WTC11 (cell line): ENCODE measurements around the gene VSTM2L. TPM values are rescaled to one million over a fixed set of nuclear protein-coding genes. Genes with fewer than 3 reads are reported as not detected.

ENCODE experiments used
- ATAC-seq: fragments of 200-7000 bp; cut with Tn5 transposase; 2 replicates; pipeline ENCODE4 v1.10.0; 2021; ENCODE audit warnings: mild to moderate bottlenecking, moderate library complexity
- CTCF ChIA-PET: fragments of 300-600 bp; sonication (Branson Sonifier 250); formaldehyde crosslinking; loops from one replicate; lab custom pipeline; 2021; ENCODE audit warnings: antibody characterized with exemption; lab: Charles Lee
- POLR2A ChIA-PET: fragments of 350-600 bp; sonication (Branson Sonifier 250); formaldehyde crosslinking; loops from one replicate; lab custom pipeline; 2021; ENCODE audit warnings: antibody characterized with exemption; lab: Charles Lee
- DNase-seq: peaks from one replicate; pipeline ENCODE4 v3.0.0; 2021; ENCODE audit warnings: low spot score
- H3K27ac Mint-ChIP-seq: 2 replicates; pipeline ENCODE4 v1.8.0; 2021; ENCODE audit warnings: mixed read lengths
- H3K27me3 Mint-ChIP-seq: 2 replicates; pipeline ENCODE4 v1.8.0; 2021; ENCODE audit warnings: low read depth, mild to moderate bottlenecking, moderate library complexity, mixed read lengths
- H3K36me3 Mint-ChIP-seq: 2 replicates; pipeline ENCODE4 v1.8.0; 2021; ENCODE audit warnings: mixed read lengths
- H3K4me1 Mint-ChIP-seq: 2 replicates; pipeline ENCODE4 v1.8.0; 2022; ENCODE audit warnings: mixed read lengths
- H3K4me3 Mint-ChIP-seq: 2 replicates; pipeline ENCODE4 v1.8.0; 2021; ENCODE audit warnings: mild to moderate bottlenecking, moderate library complexity, mixed read lengths
- H3K9me3 Mint-ChIP-seq: 2 replicates; pipeline ENCODE4 v1.8.0; 2021; ENCODE audit warnings: mixed read lengths
- ATF3 ChIP-seq: sonication (generic); formaldehyde crosslinking; conservative IDR thresholded peaks from 2 replicates; pipeline ENCODE4 v1.8.1; 2022; ENCODE audit warnings: mild to moderate bottlenecking, missing genetic modification reagents
- CREM ChIP-seq: sonication (generic); formaldehyde crosslinking; IDR thresholded peaks from 2 replicates; pipeline ENCODE4 v1.8.1; 2022; ENCODE audit warnings: mild to moderate bottlenecking, missing genetic modification reagents, moderate library complexity
- E2F5 ChIP-seq: sonication (generic); formaldehyde crosslinking; IDR thresholded peaks from 2 replicates; pipeline ENCODE4 v1.8.1; 2022; ENCODE audit warnings: mild to moderate bottlenecking, moderate library complexity, missing genetic modification reagents
- ETV6 ChIP-seq: sonication (generic); formaldehyde crosslinking; IDR thresholded peaks from 2 replicates; pipeline ENCODE4 v1.8.1; 2022; ENCODE audit warnings: mild to moderate bottlenecking, missing genetic modification reagents
- GABPB1 ChIP-seq: sonication (generic); formaldehyde crosslinking; IDR thresholded peaks from 2 replicates; pipeline ENCODE4 v1.8.1; 2023; ENCODE audit warnings: mild to moderate bottlenecking, missing genetic modification reagents
- HMGXB4 ChIP-seq: sonication (generic); formaldehyde crosslinking; IDR thresholded peaks from 2 replicates; pipeline ENCODE4 v1.8.1; 2023; ENCODE audit warnings: mild to moderate bottlenecking, moderate library complexity, missing genetic modification reagents
- IRF1 ChIP-seq: sonication (generic); formaldehyde crosslinking; IDR thresholded peaks from 2 replicates; pipeline ENCODE4 v1.8.0; 2023; ENCODE audit warnings: missing genetic modification reagents
- KAT7 ChIP-seq: sonication (generic); formaldehyde crosslinking; IDR thresholded peaks from 2 replicates; pipeline ENCODE4 v1.8.1; 2023; ENCODE audit warnings: missing genetic modification reagents, mild to moderate bottlenecking, borderline replicate concordance
- NFE2L1 ChIP-seq: sonication (generic); formaldehyde crosslinking; IDR thresholded peaks from 2 replicates; pipeline ENCODE4 v1.8.1; 2023; ENCODE audit warnings: missing genetic modification reagents
- SMAD4 ChIP-seq: sonication (generic); formaldehyde crosslinking; IDR thresholded peaks from 2 replicates; pipeline ENCODE4 v1.8.0; 2022; ENCODE audit warnings: mild to moderate bottlenecking, missing genetic modification reagents
- ZNF317 ChIP-seq: sonication (generic); formaldehyde crosslinking; IDR thresholded peaks from 2 replicates; pipeline ENCODE4 v1.8.1; 2023; ENCODE audit warnings: low read depth, mild to moderate bottlenecking, moderate library complexity, missing genetic modification reagents, borderline replicate concordance
- total RNA-seq: library from RNA; stranded (reverse); gene quantifications from 3 replicates; pipeline ENCODE4 v1.2.3, GENCODE V29; 2021
- TF ChIP-seq, protein P1 (sequence below): fragments of 200-600 bp; IDR thresholded peaks from 2 replicates; pipeline ENCODE4 v1.8.0; 2022; ENCODE audit warnings: antibody characterized with exemption
- TF ChIP-seq, protein P2 (sequence below): sonication (generic); formaldehyde crosslinking; IDR thresholded peaks from 2 replicates; pipeline ENCODE4 v1.8.0; 2022; ENCODE audit warnings: missing genetic modification reagents
- TF ChIP-seq, protein P3 (sequence below): sonication (generic); formaldehyde crosslinking; IDR thresholded peaks from 2 replicates; pipeline ENCODE4 v1.8.1; 2022; ENCODE audit warnings: mild to moderate bottlenecking, missing genetic modification reagents, moderate library complexity, borderline replicate concordance
- TF ChIP-seq, protein P4 (sequence below): sonication (generic); formaldehyde crosslinking; IDR thresholded peaks from 2 replicates; pipeline ENCODE4 v1.8.0; 2022; ENCODE audit warnings: mild to moderate bottlenecking, missing genetic modification reagents
- TF ChIP-seq, protein P5 (sequence below): sonication (generic); formaldehyde crosslinking; IDR thresholded peaks from 2 replicates; pipeline ENCODE4 v1.8.0; 2022; ENCODE audit warnings: mild to moderate bottlenecking, missing genetic modification reagents
- TF ChIP-seq, protein P6 (sequence below): sonication (generic); formaldehyde crosslinking; IDR thresholded peaks from 2 replicates; pipeline ENCODE4 v1.8.1; 2022; ENCODE audit warnings: low read depth, missing genetic modification reagents, borderline replicate concordance

Gene VSTM2L
- total RNA-seq, 1 experiment from 2014 or later = 1.9 TPM

- Mint-ChIP-seq H3K4me1 (peaks cover 62% of the 10 kb centered on the region), H3K27ac (no peak overlapping the region), H3K4me3 (no peak overlapping the region), H3K36me3 (no peaks in the 10 kb centered on the region), H3K27me3 (peaks cover 37% of the 10 kb centered on the region), H3K9me3 (no peaks in the 10 kb centered on the region)
- TF ChIP-seq, protein P1, sequence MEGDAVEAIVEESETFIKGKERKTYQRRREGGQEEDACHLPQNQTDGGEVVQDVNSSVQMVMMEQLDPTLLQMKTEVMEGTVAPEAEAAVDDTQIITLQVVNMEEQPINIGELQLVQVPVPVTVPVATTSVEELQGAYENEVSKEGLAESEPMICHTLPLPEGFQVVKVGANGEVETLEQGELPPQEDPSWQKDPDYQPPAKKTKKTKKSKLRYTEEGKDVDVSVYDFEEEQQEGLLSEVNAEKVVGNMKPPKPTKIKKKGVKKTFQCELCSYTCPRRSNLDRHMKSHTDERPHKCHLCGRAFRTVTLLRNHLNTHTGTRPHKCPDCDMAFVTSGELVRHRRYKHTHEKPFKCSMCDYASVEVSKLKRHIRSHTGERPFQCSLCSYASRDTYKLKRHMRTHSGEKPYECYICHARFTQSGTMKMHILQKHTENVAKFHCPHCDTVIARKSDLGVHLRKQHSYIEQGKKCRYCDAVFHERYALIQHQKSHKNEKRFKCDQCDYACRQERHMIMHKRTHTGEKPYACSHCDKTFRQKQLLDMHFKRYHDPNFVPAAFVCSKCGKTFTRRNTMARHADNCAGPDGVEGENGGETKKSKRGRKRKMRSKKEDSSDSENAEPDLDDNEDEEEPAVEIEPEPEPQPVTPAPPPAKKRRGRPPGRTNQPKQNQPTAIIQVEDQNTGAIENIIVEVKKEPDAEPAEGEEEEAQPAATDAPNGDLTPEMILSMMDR = no peak
- TF ChIP-seq IRF1 (CRISPR knock-in tag) = no peak
- no peak for TF ChIP-seq GABPB1 (CRISPR knock-in tag)
- TF ChIP-seq KAT7 = no peak
- TF ChIP-seq, protein P2, sequence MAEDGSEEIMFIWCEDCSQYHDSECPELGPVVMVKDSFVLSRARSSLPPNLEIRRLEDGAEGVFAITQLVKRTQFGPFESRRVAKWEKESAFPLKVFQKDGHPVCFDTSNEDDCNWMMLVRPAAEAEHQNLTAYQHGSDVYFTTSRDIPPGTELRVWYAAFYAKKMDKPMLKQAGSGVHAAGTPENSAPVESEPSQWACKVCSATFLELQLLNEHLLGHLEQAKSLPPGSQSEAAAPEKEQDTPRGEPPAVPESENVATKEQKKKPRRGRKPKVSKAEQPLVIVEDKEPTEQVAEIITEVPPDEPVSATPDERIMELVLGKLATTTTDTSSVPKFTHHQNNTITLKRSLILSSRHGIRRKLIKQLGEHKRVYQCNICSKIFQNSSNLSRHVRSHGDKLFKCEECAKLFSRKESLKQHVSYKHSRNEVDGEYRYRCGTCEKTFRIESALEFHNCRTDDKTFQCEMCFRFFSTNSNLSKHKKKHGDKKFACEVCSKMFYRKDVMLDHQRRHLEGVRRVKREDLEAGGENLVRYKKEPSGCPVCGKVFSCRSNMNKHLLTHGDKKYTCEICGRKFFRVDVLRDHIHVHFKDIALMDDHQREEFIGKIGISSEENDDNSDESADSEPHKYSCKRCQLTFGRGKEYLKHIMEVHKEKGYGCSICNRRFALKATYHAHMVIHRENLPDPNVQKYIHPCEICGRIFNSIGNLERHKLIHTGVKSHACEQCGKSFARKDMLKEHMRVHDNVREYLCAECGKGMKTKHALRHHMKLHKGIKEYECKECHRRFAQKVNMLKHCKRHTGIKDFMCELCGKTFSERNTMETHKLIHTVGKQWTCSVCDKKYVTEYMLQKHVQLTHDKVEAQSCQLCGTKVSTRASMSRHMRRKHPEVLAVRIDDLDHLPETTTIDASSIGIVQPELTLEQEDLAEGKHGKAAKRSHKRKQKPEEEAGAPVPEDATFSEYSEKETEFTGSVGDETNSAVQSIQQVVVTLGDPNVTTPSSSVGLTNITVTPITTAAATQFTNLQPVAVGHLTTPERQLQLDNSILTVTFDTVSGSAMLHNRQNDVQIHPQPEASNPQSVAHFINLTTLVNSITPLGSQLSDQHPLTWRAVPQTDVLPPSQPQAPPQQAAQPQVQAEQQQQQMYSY (CRISPR knock-in tag) = no peak
- TF ChIP-seq, protein P3, sequence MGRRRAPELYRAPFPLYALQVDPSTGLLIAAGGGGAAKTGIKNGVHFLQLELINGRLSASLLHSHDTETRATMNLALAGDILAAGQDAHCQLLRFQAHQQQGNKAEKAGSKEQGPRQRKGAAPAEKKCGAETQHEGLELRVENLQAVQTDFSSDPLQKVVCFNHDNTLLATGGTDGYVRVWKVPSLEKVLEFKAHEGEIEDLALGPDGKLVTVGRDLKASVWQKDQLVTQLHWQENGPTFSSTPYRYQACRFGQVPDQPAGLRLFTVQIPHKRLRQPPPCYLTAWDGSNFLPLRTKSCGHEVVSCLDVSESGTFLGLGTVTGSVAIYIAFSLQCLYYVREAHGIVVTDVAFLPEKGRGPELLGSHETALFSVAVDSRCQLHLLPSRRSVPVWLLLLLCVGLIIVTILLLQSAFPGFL (CRISPR knock-in tag) = no peak
- TF ChIP-seq CREM = no peak
- TF ChIP-seq HMGXB4 (CRISPR knock-in tag) = no peak
- TF ChIP-seq, protein P4, sequence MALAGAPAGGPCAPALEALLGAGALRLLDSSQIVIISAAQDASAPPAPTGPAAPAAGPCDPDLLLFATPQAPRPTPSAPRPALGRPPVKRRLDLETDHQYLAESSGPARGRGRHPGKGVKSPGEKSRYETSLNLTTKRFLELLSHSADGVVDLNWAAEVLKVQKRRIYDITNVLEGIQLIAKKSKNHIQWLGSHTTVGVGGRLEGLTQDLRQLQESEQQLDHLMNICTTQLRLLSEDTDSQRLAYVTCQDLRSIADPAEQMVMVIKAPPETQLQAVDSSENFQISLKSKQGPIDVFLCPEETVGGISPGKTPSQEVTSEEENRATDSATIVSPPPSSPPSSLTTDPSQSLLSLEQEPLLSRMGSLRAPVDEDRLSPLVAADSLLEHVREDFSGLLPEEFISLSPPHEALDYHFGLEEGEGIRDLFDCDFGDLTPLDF (CRISPR knock-in tag) = no peak
- no peak for TF ChIP-seq NFE2L1
- TF ChIP-seq ATF3 (CRISPR knock-in tag) = no peak
- no peak for TF ChIP-seq ZNF317 (CRISPR knock-in tag)
- TF ChIP-seq, protein P5, sequence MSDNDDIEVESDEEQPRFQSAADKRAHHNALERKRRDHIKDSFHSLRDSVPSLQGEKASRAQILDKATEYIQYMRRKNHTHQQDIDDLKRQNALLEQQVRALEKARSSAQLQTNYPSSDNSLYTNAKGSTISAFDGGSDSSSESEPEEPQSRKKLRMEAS = no peak
- TF ChIP-seq ETV6 (CRISPR knock-in tag) = no peak
- no peak for TF ChIP-seq SMAD4 (CRISPR knock-in tag)
- TF ChIP-seq, protein P6, sequence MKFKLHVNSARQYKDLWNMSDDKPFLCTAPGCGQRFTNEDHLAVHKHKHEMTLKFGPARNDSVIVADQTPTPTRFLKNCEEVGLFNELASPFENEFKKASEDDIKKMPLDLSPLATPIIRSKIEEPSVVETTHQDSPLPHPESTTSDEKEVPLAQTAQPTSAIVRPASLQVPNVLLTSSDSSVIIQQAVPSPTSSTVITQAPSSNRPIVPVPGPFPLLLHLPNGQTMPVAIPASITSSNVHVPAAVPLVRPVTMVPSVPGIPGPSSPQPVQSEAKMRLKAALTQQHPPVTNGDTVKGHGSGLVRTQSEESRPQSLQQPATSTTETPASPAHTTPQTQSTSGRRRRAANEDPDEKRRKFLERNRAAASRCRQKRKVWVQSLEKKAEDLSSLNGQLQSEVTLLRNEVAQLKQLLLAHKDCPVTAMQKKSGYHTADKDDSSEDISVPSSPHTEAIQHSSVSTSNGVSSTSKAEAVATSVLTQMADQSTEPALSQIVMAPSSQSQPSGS (CRISPR knock-in tag) = no peak
- no peak for TF ChIP-seq E2F5
- DNase-seq (no peak), ATAC-seq (no peak)
- CTCF ChIA-PET = interaction anchor here (1.0 to 1.7 kb wide), 8 partner anchors 8 to 349 kb away, joined by 3 to 11 read pairs (median 4); no protein-coding TSS in a partner anchor
- POLR2A ChIA-PET = no interaction called here
Observed at GRCh38 chr20:37912874-37913273, 9.9 kb downstream of the VSTM2L start.
